T-helper 22 cell (primary cell): ENCODE results near the gene TM4SF5.
A peak's percentile ranks its signal among the peaks of the same experiment; 100 is the strongest.
"Not testable (repeated sequence)": the region's sequence is repeated elsewhere in the genome, so short reads cannot be mapped to it uniquely, and the experiment has no call there.

ENCODE experiments used
- DNase-seq: peaks from one replicate; pipeline ENCODE4 v3.0.0-alpha.2; 2020; ENCODE audit warnings: low read depth

Gene TM4SF5

DNA sequence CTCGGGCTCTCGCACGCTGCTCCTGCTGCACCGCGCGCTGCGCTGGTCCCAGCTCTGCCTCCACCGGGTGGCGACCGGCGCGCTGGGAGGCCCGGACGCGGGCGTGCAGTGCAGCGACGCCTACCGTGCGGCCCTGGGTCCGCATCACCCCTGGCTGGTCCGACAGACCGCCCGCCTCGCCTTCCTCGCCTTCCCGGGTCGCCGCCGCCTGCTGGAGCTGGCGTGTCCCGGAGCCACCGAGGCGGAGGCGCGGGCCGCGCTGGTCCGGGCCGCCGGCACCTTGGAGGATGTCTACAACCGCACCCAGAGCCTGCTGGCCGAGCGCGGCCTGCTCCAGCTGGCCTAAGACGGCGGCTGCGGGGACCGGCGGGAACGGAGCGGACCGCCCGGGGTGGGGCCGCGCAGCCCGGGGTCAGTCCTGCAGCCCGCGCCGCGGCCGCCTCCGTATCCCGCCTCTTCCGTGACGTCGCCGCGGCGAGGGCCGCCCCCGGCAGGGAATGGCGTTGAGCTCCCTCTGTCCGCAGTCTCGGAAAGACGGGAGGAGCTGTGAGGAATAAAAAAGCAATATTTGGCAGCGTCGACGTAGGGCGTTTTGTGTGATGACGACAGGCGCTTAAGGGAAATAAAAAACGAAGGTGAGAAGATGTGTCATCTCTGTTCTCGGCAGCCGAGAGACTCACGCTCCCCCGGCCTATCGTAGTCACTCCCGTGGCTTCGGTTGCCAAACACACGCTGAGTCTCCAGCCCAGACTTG, 18.4 kb downstream of the TM4SF5 start:
- DNase-seq: peak; percentile 61

DNA sequence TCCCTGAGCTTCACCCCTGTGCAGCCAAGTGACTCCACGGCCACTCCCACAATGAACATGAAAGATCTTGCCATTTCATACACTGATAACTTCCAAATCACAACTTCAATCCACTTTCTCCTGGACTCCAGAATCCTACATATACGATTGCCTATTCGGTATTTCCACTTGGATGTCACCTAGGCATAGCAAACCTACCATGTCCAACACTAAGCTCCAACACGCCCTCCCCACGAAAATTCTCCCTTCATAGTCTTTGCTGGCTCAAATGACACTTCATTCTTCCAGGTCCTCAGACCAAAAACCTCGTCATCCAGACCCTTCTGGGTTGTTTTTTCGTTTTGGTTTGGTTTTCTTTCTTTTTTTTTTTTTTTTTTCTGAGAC, 19.0 kb downstream of the TM4SF5 start:
- DNase-seq: no peak

GRCh38 chr17:4795168-4795567, 23.5 kb downstream of the TM4SF5 start:
- no peak for DNase-seq

GRCh38 chr17:4796552-4796920, 24.9 kb downstream of the TM4SF5 start:
- no peak for DNase-seq

- DNase-seq: no peak
Observed at GRCh38 chr17:4800462-4801196, 28.9 kb downstream of the TM4SF5 start.

- DNase-seq: no peak
Observed at GRCh38 chr17:4802228-4802627, 30.5 kb downstream of the TM4SF5 start, which contains the start of gene C17orf114. Gene C17orf114, minus strand, starts transcription at chr17:4802328.

DNA sequence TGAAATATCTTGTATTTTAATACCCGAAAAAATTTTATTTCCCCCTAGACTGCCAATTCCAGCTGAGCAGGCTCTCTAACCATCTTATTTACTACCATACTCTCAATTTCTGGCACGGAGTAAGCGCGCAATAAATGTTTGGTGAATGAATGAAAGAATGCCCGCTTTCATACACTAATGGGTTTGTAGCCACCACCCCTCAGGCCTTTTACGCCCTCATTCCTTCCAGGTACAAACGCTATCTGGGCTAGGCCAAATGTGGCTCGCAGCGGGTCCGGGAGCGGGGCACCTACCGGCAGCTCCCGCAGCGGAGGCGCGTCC, 34.7 kb downstream of the TM4SF5 start:
- DNase-seq: no peak

- peak; percentile 81 for DNase-seq
Observed at GRCh38 chr17:4806777-4807604, 35.3 kb downstream of the TM4SF5 start, which contains the start of gene PLD2. Gene PLD2, plus strand, starts transcription at chr17:4807152. Its CDS starts 621 bp downstream, at chr17:4807773.

DNA sequence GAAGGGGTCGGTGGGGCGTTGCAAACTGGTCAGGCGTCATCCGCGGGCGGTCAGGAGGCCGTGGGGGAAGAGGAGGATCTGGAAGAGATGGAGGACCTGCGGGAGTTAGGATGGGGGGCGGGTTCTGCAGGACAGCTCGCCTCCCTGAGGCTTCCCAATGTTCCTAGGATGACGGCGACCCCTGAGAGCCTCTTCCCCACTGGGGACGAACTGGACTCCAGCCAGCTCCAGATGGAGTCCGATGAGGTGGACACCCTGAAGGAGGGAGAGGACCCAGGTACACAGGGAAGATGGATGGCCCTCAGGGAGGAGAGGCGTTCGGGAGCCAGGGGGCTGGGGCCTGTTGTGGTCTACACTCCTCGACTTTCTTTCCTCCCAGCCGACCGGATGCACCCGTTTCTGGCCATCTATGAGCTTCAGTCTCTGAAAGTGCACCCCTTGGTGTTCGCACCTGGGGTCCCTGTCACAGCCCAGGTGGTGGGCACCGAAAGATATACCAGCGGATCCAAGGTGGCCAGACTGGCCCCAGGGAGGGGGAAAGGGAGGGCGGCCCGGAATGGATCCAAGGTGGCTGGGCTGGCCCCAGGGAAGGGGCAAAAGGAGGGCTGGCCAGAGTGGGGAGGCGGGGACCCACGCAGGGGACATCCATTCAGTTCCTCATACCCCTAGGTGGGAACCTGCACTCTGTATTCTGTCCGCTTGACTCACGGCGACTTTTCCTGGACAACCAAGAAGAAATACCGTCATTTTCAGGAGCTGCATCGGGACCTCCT, 36.1 kb downstream of the TM4SF5 start:
- DNase-seq: no peak

DNA sequence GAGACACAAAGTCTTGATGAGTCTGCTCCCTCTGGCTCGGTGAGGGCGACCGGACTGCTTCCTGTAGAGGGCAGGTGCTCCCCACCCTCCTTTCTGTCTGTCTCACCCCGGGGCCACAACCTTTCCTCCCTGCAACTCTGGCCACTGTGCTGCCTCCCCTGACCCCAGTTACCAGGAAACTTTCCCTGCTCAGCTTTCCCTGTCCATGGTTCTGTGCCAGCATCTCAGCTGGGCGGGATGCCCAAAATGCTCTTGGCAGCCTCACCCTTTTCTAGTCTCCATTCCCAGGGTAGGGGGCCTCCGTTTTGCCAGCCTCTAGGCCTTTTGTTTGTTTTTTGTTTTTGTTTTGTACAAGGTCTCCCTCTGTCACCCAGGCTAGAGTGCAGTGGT, 36.7 kb downstream of the TM4SF5 start:
- no peak for DNase-seq

DNA sequence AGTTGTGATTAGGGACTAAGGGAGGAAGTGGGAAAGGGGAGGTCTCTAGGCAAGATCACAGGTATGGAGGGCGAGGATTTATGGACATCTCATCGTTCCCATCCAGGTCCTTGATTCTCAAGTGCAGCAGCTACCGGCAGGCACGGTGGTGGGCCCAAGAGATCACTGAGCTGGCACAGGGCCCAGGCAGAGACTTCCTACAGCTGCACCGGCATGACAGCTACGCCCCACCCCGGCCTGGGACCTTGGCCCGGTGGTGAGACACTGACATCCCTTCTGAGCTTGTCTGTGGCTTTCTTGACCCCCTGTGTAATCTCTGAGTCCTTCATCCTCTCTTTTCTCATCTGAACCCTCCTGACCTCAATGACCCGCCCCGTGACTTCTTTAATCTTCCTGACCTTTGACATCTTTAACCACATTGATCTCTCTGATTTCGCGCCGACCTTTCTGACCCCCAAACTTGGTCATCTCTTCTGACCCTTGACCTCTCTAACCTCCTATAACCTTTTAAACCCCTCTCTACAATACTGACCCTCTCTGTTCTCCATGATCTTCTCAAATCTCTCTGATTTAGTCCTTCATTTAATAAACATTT, 39.1 kb downstream of the TM4SF5 start:
- no peak for DNase-seq

- no peak for DNase-seq
Observed at GRCh38 chr17:4811471-4811870, 39.8 kb downstream of the TM4SF5 start.

- DNase-seq: no peak
Observed at GRCh38 chr17:4812690-4813089, 41.0 kb downstream of the TM4SF5 start.

- no peak for DNase-seq
Observed at GRCh38 chr17:4815043-4815675, 43.5 kb downstream of the TM4SF5 start.

DNA sequence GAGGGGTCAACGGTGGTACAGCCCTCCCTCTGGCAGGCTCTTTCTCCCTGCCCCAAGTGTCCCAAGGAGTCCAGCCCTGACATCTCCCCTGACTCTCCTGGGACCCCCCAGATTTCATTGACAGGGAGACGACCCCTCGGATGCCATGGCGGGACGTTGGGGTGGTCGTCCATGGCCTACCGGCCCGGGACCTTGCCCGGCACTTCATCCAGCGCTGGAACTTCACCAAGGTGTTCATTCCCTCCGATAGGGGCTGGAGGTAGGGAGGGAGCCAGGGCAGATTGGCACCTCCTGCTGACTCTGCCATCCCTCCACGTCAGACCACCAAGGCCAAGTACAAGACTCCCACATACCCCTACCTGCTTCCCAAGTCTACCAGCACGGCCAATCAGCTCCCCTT, 45.1 kb downstream of the TM4SF5 start:
- DNase-seq: no peak

- DNase-seq: no peak
Observed at GRCh38 chr17:4818276-4818675, 46.6 kb downstream of the TM4SF5 start.

GRCh38 chr17:4822835-4823234, 51.1 kb downstream of the TM4SF5 start:
- DNase-seq: no peak

DNA sequence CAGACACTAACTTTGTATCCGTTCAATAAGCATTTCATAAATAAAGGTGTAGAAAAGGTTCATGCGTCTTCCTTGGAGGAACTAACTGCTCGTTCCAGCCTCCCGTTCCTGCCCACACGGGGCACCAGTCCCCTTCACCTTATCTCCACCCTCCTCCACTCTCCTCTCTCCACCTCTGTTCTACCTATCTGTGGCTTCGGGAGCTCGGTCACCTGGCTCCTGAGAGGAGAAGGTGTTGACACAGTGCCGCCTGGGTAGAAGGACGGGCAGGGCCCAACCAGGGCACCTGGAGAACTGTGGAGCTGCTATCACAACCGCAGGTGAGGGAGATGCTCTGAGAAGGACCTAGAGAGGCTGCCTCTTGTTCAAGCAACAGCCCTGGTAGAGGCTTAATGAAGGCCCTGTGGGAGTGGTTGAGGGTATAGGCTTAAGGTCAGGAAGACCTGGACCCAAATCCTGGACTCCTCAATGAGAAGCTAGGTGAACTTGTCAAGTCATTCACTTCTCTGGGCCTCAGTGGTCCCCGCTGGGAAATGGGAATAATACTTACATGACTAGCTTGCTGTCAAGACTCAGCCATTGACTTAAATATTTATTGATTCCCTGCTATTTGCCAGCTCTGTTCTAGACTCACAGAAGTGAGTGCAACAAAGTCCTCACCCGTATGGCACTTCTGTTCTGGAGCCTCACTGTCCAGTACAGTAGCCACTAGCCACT, 51.8 kb downstream of the TM4SF5 start:
- DNase-seq: no peak

DNA sequence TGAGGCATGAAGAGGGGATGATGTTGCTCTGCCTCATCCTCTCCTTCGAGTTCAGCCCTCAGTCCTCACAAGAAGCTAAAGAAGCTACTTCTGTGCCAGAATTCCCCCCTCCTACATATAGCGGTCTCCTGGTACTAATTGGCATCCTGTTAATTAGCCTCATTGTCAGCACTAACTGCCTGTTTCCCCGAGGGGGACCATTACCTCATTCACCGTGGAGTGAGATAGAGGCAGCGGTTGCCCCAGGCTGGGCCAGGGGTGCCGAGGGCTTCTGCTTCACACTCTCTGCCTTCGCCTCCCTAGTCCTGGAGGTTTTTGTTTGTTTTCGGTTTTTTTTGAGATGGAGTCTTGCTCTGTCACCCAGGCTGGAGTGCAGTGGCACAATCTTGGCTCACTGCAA, 55.7 kb downstream of the TM4SF5 start:
- no peak for DNase-seq

GRCh38 chr17:4832829-4833177, 61.1 kb downstream of the TM4SF5 start:
- DNase-seq: not testable (repeated sequence)
